GM18858 (cell line): Measurements from ENCODE around the gene SNTG2.

Source experiments
- ATAC-seq: cut with Tn5 transposase; IDR thresholded peaks from one replicate; pipeline ENCODE4 v1.9.1; 2021; ENCODE audit not compliant: unreplicated experiment

The SNTG2 gene

GRCh38 chr2:951224-952006 is 766 bp downstream of the SNTG2 start:
- no peak for ATAC-seq

GRCh38 chr2:953408-953807 is 2.8 kb downstream of the SNTG2 start:
- no peak for ATAC-seq

GRCh38 chr2:953975-954686 is 3.5 kb downstream of the SNTG2 start:
- ATAC-seq = no peak

- ATAC-seq = no peak
These were observed 4.0 kb downstream of the SNTG2 start for GRCh38 chr2:954687-955000.

GRCh38 chr2:955829-956731 is 5.4 kb downstream of the SNTG2 start:
- ATAC-seq = no peak

GRCh38 chr2:959457-959856 is 8.8 kb downstream of the SNTG2 start:
- no peak for ATAC-seq

- ATAC-seq = no peak
These were observed 9.6 kb downstream of the SNTG2 start for GRCh38 chr2:960061-960736.

- ATAC-seq = no peak
These were observed 11.1 kb downstream of the SNTG2 start for GRCh38 chr2:961786-962185.

GRCh38 chr2:963876-964275 is 13.2 kb downstream of the SNTG2 start:
- no peak for ATAC-seq

- ATAC-seq = no peak
These were observed 13.9 kb downstream of the SNTG2 start for GRCh38 chr2:964562-964961.

- ATAC-seq = no peak
These were observed 15.0 kb downstream of the SNTG2 start for GRCh38 chr2:965640-966147.

GRCh38 chr2:973129-973528 is 22.5 kb downstream of the SNTG2 start:
- no peak for ATAC-seq

- no peak for ATAC-seq
These were observed 23.4 kb downstream of the SNTG2 start for GRCh38 chr2:974054-974453.

GRCh38 chr2:974502-974901 is 23.9 kb downstream of the SNTG2 start:
- no peak for ATAC-seq

- ATAC-seq = no peak
These were observed 24.4 kb downstream of the SNTG2 start for GRCh38 chr2:975095-975494.

GRCh38 chr2:979069-979928 is 28.6 kb downstream of the SNTG2 start:
- no peak for ATAC-seq

GRCh38 chr2:980176-980575 is 29.5 kb downstream of the SNTG2 start:
- ATAC-seq = no peak

- ATAC-seq = no peak
These were observed 30.6 kb downstream of the SNTG2 start for GRCh38 chr2:981258-981657.

GRCh38 chr2:981759-982158 is 31.1 kb downstream of the SNTG2 start:
- ATAC-seq = no peak

- ATAC-seq = no peak
These were observed 34.8 kb downstream of the SNTG2 start for GRCh38 chr2:985317-985898.
